Body of pancreas (tissue), 4 donors: ENCODE data around the gene SART3. TPM values are rescaled to one million over a fixed set of nuclear protein-coding genes. Genes with fewer than 3 reads are reported as not detected.

Source experiments
- ATAC-seq: fragments of 150-250 bp; one replicate; pipeline ENCODE4 v1.9.1; 2016
- DNase-seq, 4 donors: peaks; one replicate each; pipeline ENCODE4 v3.0.0-alpha.2; 2019
- H3K27ac ChIP-seq, 4 donors: fragments of 200-600 bp; sonication (generic); 1 replicate in 3 of 4; 2 replicates in 1 of 4; pipeline versions ENCODE4 v1.5.1 to v1.6.1; 2016 to 2019; ENCODE audit warnings: mild to moderate bottlenecking in 1 of 4, mixed read lengths in 1 of 4, moderate library complexity in 1 of 4
- H3K27me3 ChIP-seq, 2 donors: fragments of 200-600 bp; sonication (generic); one replicate each; pipeline ENCODE4 v1.6.0; 2016; ENCODE audit warnings: mild to moderate bottlenecking in 1 of 2
- H3K36me3 ChIP-seq, 2 donors: fragments of 200-600 bp; sonication (generic); replicated peaks in 1 of 2; 2 replicates each; pipeline ENCODE4 v1.5.1; 2016; ENCODE audit warnings: low read depth in 2 of 2; ENCODE audit not compliant: insufficient read depth in 1 of 2
- H3K4me1 ChIP-seq: fragments of 200-600 bp; sonication (generic); one replicate; pipeline ENCODE4 v1.6.0; 2016
- H3K4me3 ChIP-seq, 2 donors: fragments of 200-600 bp; sonication (generic); 1 replicate in 1 of 2; 2 replicates in 1 of 2; pipeline ENCODE4 v1.5.1; 2016 to 2019
- H3K9me3 ChIP-seq, 3 donors: fragments of 200-600 bp; sonication (generic); 1 replicate in 2 of 3; 2 replicates in 1 of 3; pipeline ENCODE4 v1.5.1; 2016
- CTCF ChIP-seq, 7 experiments: fragments of 450-650 bp in 4 of 7; fragments of 200-600 bp in 3 of 7; sonication (generic) in 3 of 7; IDR thresholded peaks; one replicate each; pipeline ENCODE4 v1.5.1; 2016 to 2019; ENCODE audit warnings: antibody characterized with exemption in 7 of 7
- POLR2A ChIP-seq, 3 donors: fragments of 450-650 bp; IDR thresholded peaks; one replicate each; pipeline ENCODE4 v1.6.1; 2016; ENCODE audit warnings: antibody characterized with exemption in 3 of 3, mild to moderate bottlenecking in 2 of 3
- WGBS, 2 donors: methylation state at CpG; one replicate each; pipeline ENCODE4 v1.1.5; 2017; 5-methylcytosine and 5-hydroxymethylcytosine counted together
- intact Hi-C: fragments of 100-400 bp; cut with DNase I; formaldehyde crosslinking; loops from one replicate; pipeline ENCODE4 v1.15.1; 2023
- total RNA-seq, 2 donors: library from RNA; depleted of rRNA; stranded (reverse); fragments of >200 nt; gene quantifications; one replicate each; pipeline ENCODE4 v1.1.0, GENCODE V29; 2016

Gene SART3
- total RNA-seq, 2 donors from 2014 or later, result 20.2 to 38.6 TPM

DNA sequence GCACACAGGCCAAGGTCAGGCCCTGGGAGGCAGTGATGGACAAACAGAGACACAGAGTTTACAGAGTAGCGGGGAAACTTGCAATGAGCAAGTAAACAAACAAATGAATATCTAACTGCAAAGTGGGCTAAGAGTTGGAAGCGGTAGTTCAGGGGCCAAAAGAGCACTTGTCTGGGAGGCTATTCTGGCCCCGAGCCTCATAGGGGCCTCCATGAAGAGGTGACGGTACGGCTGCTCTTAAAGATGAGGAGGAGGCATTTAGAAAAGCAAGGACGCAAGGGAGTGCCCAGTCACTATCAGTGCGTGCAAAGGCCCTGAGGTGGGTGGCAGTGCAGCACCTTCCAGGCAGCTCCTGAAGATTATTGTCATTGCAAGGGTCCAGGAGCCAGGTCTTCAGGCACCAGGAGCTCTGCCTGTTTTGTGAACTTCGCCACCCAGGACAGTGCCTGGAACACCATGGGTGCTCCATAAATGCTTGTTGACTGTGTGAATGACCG lies 41.3 kb upstream of the SART3 start:
- no peak overlapping the region for H3K4me3 ChIP-seq
- no peaks in the 10 kb centered on the region for H3K9me3 ChIP-seq
- TF ChIP-seq POLR2A (IDR thresholded peaks at IDR 0.05), result no peak
- no peak for TF ChIP-seq CTCF (IDR thresholded peaks at IDR 0.05)
- no peak overlapping the region for H3K27ac ChIP-seq
- intact Hi-C loops, result no loop called here
- 90 to 91% methylated on average over 9 of the region's 9 CpGs for WGBS, 2 donors
- DNase-seq (no peak), ATAC-seq (no peak)
- H3K4me1 ChIP-seq, result no peaks in the 10 kb centered on the region
- no peaks in the 10 kb centered on the region for H3K27me3 ChIP-seq
- H3K36me3 ChIP-seq, result no peaks in the 10 kb centered on the region

DNA sequence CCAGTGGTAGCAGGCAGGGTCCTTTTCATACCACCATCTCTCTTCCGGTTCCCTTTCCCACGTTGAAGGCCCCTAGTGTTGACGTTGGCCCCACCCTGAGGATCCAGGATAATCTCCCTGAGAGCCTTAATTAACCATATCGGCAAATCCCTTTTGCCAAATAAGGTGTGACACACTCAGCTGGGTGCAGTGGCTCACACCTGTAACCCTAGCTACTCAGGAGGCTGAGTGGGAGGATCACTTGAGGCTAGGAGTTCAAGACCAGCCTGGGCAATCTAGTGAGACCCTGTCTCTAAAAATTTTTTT lies 39.7 kb upstream of the SART3 start:
- intact Hi-C loops, result no loop called here
- no peaks in the 10 kb centered on the region for H3K27me3 ChIP-seq
- H3K27ac ChIP-seq, result no peak overlapping the region
- H3K4me3 ChIP-seq, result no peak overlapping the region
- WGBS, 2 donors, result 42 to 43% methylated on average over 4 of the region's 4 CpGs
- H3K4me1 ChIP-seq, result no peaks in the 10 kb centered on the region
- ATAC-seq (no peak), DNase-seq (no peak)
- TF ChIP-seq CTCF (IDR thresholded peaks at IDR 0.05), result no peak
- no peak for TF ChIP-seq POLR2A (IDR thresholded peaks at IDR 0.05)
- H3K9me3 ChIP-seq, result no peaks in the 10 kb centered on the region
- H3K36me3 ChIP-seq, result no peaks in the 10 kb centered on the region

DNA sequence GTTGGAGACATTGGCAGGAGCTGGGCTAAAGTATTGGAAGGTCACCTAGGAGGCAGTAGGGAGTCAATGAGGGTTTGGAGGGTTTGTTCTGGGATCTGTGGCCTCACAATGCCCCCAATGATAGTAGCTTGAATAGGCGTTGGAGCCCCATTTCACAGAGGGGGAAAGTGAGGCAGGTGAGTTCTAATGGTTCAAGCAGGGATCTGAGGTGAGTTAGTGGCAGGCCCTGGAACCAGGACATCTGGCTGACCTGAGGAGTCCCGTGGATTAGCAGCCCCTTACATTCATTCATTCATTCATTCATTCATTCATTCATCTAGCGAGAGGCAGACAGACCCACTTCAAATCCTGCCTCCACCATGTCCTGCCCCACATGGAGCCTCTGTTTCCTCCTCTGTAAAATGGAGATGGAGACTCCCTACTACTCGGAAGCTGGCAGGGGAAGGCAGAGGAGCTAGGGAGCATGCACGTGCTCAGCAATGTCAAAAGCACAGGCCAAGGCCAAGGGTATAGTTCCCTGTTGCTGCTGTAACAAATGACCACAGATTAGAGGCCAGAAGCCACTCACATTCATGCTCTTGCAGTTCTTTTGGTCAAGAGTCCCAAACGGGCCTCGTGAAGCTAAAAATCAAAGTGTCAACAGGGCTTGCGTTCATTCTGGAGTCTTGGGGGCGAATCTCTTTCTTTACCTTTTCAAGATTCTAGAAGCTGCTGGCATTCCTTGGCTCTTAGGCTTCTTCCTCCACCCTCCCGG lies 39.2 kb upstream of the SART3 start:
- DNase-seq (no peak), ATAC-seq (no peak)
- Histone ChIP-seq H3K9me3 (no peaks in the 10 kb centered on the region), H3K27me3 (no peaks in the 10 kb centered on the region), H3K4me3 (no peak overlapping the region), H3K4me1 (no peaks in the 10 kb centered on the region), H3K36me3 (no peaks in the 10 kb centered on the region), H3K27ac (no peak overlapping the region)
- 61 to 75% methylated on average over 9 to 10 of the region's 10 CpGs for WGBS, 2 donors
- intact Hi-C loops, result no loop called here
- TF ChIP-seq POLR2A (IDR thresholded peaks at IDR 0.05) (no peak), CTCF (IDR thresholded peaks at IDR 0.05) (no peak)

GRCh38 chr12:108599541-108599940 lies 38.6 kb upstream of the SART3 start:
- no peak for ATAC-seq
- WGBS, 2 donors, result 20 to 55% methylated on average over 1 to 6 of the region's 6 CpGs
- no peaks in the 10 kb centered on the region for H3K9me3 ChIP-seq

More at GRCh38 chr12:108599541-108599940, 38.6 kb upstream of the SART3 start:
- DNase-seq, result no peak
- H3K4me3 ChIP-seq, result no peak overlapping the region
- no peak for TF ChIP-seq POLR2A (IDR thresholded peaks at IDR 0.05)
- no peak for TF ChIP-seq CTCF (IDR thresholded peaks at IDR 0.05)
- H3K4me1 ChIP-seq, result no peaks in the 10 kb centered on the region
- no peaks in the 10 kb centered on the region for H3K36me3 ChIP-seq
- no peaks in the 10 kb centered on the region for H3K27me3 ChIP-seq
- intact Hi-C loops, result no loop called here
- no peak overlapping the region for H3K27ac ChIP-seq
